ENCODE measurements around the gene POU6F2.

GRCh38 chr7:39099146-39099545, 121.4 kb downstream of the POU6F2 start:
- no peak for TF ChIP-seq CTCF (conservative IDR thresholded peaks at IDR 0.05; ENCODE audit: low read depth, low read length)
- TF ChIP-seq EZH2 (IDR thresholded peaks at IDR 0.05; ENCODE audit: low read length, unreplicated experiment), result no peak

Measured in PC-3 (cell line).